G401.6 (cell line): ENCODE results near the gene TMEM168.
"Not testable (repeated sequence)": the region's sequence is repeated elsewhere in the genome, so short reads cannot be mapped to it uniquely, and the experiment has no call there.

Source experiments
- FAIRE-seq: peaks from 2 replicates; lab custom pipeline; 2012; peaks lifted over from hg19 to GRCh38; lab: Jason Lieb, UNC

The TMEM168 gene, protein sequence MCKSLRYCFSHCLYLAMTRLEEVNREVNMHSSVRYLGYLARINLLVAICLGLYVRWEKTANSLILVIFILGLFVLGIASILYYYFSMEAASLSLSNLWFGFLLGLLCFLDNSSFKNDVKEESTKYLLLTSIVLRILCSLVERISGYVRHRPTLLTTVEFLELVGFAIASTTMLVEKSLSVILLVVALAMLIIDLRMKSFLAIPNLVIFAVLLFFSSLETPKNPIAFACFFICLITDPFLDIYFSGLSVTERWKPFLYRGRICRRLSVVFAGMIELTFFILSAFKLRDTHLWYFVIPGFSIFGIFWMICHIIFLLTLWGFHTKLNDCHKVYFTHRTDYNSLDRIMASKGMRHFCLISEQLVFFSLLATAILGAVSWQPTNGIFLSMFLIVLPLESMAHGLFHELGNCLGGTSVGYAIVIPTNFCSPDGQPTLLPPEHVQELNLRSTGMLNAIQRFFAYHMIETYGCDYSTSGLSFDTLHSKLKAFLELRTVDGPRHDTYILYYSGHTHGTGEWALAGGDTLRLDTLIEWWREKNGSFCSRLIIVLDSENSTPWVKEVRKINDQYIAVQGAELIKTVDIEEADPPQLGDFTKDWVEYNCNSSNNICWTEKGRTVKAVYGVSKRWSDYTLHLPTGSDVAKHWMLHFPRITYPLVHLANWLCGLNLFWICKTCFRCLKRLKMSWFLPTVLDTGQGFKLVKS

DNA sequence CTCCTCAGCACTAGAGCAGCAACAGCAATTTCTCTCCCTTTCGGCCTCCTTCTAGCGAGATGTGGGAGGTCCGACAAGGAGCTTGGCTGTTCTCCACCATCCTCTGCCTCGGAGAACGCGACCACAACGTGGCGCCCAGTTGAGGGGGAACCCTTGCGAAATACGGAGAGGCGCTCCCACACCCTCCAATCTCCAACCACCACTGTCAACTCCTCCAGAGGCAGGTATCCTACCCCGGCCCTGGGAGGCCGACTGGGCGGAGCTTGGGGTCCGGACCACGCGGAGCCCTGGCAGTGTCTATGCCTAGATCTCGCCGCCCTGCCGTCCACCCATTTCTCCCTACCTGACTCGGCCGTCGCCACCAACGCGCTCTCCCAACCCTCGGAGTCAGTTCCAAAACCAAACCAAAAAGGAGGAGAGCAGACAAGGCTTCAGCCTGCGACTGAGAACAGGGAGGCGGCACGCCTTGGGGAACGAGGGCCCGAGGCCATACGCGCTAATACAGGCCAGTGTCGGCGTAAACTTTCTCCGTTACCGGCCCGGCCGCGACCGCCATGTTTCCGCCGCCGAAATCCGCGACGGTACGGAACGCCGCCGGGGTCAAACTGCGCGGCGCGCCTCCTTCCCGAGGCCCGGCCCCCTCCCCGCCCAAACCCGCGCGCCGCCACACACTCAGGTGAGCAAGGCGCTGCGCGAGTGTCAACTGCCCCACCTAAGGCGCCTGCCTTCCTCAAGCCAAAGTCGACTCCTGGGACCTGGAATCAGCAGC, at the start of gene TMEM168:
TSS of gene TMEM168 (minus strand) at position 577 of the 769 bp plus-strand sequence. CDS start 5,568 bp downstream, outside the sequence.
- FAIRE-seq = no peak

DNA sequence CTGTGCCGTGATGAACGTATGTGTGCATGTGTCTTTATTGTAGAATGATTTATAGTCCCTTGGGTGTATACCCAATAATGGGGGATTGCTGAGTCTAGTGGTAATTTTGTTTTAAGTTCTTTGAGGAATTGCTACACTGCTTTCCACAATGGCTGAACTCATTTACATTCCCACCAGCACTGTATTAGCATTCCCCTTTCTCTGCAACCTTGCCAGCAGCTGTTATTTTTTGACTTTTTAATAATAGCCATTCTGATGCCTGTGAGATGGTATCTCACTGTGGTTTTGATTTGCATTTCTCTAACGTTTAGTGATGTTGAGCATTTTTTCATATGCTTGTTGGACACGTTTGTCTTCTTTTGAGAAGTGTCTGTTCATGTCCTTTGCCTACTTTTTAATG, 45.7 kb upstream of the TMEM168 start:
- FAIRE-seq = not testable (repeated sequence)

DNA sequence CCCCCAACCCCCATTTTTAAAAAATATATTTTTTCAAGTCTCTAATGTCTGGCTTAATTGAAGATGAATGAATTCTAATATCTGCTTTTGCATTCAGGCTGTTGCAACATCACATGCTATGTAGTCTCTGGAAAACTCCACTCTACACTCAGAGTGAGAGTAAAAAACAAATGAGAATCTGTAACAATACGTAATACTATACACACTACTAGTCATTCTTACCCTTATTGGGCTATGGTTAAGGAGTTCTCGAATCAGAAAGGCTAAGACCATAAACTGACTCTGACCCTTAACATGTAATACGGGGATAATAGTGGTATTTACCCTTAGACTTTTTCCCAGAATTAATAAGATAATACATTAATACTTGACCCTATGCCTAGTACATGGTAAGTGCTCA, 42.9 kb upstream of the TMEM168 start:
- no peak for FAIRE-seq

DNA sequence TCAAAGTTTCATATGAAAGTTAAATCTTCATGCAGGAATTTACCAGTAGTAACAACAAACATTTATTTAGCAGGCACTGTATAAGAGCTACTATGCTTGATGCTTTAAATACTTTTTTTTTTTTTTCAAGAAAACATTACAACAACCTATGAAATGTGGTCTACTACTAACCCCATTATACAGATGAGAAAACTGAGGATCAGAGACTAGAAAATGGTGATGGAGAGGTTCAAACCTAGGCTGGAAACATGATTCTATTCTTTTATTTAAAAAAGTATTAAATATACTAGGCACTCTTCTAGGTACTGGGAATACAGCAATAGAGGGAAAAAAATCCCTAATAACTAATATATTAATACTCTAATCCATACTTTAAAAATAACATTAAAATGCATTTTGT, 40.6 kb upstream of the TMEM168 start:
- FAIRE-seq = no peak

DNA sequence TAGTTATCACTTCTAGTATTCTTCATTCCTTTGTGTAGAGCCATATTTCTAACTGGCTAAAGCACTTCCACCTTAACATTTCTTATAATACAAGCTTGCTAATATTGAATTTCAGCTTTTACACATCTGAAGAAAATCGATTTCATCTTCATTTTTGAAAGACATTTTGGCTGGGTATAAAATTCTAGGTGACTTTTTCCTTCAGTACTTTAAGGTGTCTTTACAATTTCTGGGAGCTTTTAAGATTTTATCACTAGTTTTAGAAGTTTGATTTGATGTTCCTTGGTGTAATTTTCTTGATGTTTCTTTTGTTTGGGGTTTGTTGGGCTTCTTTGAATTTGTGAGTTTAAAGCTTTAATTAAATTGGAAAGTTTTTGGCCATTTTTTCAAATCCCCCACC, 38.5 kb upstream of the TMEM168 start:
- FAIRE-seq = no peak

DNA sequence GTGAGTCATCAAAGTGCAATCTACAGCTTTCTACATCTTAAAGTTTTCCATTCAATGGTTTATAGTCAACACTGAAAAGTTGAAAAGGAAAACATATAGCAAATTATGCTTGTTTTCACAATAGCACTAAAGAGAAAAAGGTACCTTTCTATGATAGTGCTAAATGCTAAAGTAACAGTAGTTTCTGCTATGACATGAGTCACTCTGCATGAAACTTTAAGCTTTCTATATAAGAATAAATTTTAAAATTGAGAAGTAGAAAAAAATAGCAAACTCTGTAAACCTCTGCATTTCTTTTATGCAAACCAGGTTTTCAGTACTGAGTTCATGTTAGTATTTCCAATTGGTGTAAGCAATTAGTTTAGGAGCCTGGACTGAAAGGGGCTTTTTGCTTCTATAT, 31.2 kb upstream of the TMEM168 start:
- no peak for FAIRE-seq

DNA sequence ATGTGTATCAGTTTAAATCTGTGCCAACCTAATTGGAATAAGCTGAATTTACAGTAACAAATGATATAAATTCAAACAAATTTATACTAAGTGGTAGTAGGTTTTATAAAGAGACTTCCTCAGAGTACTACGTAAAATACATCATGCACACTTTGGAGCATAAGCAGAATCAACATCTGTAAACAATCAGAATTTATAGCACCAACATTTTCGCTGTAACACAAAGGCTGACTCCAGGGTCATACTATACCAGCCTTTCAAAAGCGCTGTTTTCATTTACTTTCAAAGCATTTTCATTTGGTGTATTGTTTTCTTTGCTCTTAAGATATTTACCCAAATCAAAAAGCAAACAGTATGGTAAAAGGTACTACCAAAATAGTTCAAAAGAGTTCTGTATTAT, 29.3 kb upstream of the TMEM168 start:
- no peak for FAIRE-seq

DNA sequence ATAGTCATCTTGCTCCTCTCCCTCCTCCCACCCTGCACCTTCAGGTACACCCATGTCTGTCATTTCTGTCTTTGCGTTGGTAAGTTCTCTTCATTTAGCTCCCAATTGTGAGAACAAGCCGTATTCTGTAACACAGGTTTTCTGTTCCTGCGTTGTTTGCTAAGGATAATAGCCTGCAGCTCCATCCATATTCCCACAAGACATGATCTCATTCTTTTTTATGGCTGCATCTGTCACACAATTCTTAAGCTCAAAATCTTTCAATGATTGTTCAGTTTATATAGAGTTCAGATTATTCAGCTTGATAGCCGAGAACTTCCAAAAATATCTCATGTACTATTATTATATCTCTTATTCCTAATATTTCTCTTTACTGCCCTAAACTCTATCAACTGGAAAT, 16.0 kb upstream of the TMEM168 start:
- no peak for FAIRE-seq

DNA sequence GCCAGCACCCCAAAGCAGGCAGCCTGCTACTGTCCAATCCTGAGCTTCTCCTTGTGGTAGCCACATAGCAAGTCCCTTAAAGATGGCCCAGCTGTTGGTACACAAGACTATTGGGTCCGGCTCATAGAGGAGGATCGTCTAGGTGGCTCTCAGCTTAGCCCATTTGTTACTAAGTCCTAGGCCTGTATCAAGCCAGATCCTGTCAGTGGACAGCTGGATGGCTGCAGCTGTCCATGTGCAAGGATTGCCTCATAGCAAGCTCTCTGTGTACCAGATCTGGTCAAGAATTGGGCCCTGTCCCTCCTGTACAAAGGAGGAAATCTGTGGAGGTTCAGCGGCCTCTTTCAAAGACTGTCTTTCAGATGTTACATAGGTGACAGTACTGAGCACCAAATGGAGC, 12.2 kb upstream of the TMEM168 start:
- no peak for FAIRE-seq

DNA sequence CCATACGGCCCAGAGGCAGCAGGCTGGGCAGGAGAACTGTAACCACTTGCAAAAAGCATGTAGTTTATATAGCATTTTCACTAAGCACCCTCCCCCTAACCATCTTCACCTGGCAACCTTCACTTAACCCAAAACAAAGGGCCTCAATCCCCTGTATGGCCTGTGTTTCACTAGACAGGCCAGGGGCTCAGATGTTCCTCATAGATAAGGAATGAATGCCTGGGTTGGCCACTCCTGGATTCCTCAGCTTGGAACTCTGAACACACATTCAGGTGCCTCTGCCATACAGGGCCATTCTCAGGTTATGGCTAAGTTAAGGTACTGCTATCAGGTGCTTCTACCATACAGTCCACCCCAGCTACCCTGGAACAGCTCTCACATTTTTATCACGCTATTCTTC, 10.3 kb upstream of the TMEM168 start:
- FAIRE-seq = no peak

DNA sequence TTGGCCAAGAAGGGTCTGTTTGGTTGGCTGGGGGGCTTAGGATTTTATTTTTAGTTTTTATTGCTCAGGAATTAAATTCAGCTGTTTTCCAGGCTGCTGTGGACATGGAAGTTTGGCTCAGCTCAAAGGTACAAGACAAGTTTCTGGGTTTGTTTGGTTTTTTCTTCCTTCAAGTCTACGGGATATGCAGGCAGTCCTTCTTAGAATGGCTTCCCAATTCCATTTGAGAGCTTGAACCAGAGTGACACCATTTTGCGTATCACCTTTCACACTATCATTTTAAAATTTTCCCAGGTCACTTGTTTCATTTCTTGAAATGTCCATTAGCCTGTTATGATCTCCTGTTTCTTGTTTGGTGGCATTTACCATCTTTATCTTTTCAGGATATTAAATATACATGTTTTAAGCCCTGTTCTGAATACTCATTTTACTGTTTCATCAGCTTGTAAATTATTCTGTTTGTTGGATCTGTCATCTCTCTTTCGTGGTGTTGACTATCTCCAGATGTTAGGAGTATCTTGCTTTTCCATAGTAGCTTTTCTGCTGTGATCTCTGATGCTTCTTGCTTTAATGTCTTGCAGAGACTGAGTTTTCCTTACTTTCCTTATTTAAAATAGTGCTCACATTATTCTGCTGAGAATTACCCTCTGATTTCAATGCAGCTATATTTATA, 9.4 kb upstream of the TMEM168 start:
- FAIRE-seq = no peak

DNA sequence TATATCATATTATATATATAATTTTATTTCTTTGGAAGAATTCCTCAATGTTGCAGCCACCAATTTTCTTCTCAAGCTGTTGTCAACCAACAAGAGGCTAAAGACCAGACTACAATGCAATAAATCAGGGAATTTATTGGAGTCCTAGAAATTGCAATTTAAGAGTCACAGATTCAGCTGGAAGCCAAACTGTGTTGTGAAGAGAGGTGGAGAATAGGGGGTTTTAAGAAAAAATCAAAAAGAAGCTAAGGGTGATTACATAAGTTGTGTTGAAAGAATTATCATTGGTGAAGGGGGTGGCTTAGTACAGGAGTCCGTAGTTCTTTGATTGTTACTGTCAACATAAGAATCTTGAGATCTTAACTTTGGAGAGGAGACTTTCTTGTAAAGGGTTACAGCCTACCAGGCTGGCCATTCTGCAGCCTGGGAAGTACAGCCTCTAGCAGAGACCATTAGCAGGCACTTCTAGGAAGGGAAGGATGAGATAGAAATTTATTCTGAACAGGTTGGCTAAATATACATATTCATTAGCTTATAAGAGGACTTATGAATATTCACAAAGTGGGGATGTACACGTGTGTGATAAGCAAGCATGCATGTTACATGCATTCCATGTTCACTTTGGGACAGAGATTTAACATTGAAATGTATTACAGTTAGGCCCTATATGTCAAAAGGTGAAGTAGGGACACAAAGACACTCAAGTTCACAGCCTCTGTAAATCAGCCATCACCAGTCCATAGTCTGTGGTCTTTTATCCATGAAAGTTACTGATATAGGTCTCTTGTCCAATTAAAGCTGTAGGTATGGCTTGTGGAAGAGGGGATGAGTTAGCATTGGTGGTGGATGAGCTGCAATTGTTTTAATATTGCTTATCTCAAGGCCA, 8.3 kb upstream of the TMEM168 start:
- no peak for FAIRE-seq

DNA sequence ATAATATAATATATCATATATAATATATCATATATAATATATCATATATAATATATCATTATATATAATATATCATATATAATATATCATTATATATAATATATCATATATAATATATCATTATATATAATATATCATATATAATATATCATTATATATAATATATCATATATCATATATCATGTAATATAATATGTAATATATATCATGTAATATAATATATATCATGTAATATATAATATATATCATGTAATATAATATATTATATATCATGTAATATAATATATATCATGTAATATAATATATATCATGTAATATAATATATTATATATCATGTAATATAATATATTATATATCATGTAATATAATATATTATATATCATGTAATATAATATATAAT, 6.4 kb upstream of the TMEM168 start:
- peak; percentile 100 for FAIRE-seq

DNA sequence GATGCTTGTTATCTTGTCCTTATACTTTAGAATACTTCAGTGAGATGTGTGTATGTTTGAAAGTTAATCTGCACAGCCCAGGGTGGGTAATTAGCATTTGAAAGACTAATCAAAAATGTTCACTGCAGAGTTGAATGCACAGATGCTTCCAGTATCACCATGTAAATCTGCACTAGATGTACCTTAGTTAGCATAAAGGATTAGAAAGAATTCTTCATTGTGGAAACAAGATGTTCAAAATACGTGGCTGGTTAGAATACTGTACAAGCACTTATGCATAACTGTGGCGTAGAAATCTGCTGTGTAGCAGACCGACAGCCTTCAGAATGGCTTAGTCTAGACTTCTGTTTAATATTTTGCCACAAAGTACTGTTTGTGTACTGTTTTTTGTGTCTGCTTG, 2.2 kb upstream of the TMEM168 start:
- FAIRE-seq = no peak

DNA sequence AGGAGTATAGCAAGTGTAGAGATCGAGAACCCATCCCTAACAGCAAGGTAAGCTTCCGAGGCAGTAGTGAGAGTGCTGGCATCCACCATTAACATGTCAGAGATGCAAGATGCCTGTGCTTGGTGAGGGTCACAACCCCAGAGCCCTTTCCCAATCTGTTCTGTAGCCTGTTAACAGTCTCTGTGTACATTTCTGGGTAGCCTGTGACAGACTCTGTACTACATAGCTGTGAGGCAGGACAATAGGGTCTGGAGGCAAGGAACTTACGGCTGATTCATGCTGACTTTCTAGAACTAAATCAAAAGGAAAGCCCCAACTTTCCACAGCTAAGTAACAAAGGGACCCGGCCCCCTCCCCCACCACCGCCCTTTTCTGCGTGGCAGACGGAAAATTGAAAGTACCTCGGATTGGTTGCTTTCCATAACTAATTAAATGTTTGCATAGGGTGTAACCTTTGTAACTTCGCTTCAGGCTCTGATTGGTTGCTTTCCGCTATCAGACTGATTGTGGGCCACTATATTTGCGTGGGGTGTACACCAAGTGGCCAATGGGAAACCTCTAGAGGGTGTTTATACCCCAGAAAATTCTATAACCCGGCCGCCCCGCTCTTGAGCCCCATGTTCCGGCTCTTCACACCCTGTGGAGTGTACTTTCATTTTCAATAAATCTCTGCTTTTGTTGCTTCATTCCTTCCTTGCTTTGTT, 1.4 kb upstream of the TMEM168 start:
- no peak for FAIRE-seq

DNA sequence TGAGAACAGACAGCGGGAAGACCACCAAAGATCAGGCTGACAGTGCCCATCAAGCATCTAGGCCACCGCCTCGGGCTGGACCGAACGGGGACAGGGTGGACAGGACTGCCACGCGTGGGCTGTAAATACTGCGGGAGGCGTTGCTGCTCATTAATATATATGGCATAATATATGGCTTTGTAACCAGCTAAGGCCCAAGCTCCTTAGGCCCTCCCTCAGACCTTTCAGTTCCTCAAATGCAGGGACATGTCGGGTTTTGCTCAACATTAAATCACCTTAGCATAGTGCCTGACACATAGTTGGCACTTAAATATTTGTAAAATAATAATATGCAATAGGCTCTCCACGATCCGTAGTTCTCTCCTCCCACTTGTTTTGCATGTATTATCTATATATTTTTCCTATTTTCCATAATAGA, 402 bp upstream of the TMEM168 start:
- FAIRE-seq = no peak

DNA sequence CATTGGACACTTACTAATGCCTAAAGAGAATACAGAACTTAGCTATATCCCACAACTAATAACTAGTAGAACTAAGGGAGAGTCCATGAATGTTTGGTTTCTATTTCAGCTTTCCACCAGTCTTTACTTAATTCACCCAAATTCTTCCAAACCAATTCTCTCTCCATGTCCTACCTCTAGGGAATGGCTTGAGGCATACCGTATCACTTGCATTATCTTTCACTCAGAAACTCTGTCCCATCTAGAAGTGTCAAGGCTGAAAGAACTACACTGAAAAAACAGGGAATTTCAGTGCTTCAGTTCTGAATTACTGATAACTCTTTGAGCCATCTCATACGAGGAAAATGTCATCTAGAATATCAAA, 758 bp downstream of the TMEM168 start:
- no peak for FAIRE-seq

DNA sequence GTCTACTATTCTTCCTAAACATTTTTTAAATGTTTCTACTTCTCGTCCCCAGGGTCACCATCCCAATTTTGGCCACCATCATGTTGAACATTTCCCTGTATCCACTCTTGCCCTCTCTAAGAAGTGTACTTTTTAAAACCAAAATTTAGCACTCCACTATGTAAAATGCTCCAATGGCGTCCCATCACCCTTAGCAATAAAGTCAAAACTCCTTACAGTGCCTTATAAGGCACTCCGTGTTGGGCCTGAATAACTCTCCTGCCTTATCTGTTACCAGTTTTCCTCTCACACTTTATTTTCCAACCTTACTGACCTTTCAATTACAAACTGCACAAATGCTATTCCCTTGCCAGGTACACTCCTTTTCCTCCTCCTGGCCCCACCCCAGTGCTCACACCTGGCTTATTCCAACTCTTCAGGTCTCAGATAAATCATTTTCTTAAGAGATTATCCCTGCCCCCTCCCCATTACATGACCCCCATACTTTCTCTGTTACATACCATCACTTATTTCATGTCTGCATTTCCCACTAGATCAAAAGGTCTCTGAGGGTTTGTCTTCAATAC, 1.3 kb downstream of the TMEM168 start:
- FAIRE-seq = no peak

DNA sequence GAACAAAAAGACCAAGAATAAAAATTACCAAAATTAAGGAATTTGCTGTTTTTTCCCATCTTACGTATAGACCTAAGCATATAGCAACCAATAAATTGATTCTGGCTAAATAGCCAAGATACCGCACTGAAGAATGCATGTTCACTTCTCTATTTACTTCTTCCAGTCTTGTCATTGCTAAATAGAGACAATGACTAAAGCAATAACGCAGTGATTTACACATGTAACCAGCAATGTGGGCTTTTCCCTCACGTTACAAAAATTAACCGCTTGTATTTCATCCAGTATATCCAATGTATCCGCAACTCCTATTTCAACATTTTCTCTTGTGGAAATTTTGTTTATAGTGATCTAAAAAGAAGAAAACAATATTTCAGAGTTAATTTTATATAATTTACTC, 5.6 kb downstream of the TMEM168 start:
- no peak for FAIRE-seq

DNA sequence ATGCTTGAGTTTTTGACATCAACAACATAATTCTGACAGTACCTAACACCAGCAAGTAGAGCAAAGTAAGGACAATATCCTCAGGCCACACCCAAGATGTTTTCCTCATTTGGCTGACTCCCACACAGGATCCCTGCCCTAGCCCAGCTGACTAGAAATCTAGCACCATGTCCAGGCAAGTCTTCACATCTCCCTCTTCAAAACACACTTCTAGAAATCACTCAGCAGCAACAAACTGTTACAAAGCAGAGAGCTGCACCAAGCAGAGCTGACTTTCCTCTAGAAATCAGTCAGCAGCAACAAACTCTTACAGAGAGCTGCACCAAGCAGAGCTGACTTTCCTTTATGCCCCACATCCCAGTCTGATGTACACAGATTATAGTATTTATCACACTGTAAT, 7.7 kb downstream of the TMEM168 start:
- FAIRE-seq = no peak

DNA sequence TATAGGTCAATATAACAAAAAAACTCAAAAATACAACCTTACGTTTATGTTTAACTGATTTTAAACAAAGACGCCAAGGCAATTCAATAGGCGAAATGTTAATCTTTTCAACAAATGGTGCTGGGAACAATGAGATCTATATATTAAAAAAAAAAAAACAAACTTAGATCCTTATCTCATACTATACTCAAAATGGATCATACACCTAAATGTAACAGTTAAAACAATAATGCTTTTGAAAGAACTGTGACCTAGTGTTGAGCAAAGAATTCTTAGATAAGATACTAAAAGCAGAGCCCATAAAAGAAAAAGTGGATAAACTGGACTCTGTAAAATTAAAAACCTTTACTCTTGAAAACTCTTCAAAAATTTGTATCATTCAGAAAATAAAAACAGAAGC, 8.6 kb downstream of the TMEM168 start:
- FAIRE-seq = no peak
